RPMI8226 (cell line): ENCODE results near the gene PYGM.

Source experiments
- DNase-seq: peaks from one replicate; pipeline ENCODE4 v3.0.0-alpha.2; 2015

The PYGM gene

DNA sequence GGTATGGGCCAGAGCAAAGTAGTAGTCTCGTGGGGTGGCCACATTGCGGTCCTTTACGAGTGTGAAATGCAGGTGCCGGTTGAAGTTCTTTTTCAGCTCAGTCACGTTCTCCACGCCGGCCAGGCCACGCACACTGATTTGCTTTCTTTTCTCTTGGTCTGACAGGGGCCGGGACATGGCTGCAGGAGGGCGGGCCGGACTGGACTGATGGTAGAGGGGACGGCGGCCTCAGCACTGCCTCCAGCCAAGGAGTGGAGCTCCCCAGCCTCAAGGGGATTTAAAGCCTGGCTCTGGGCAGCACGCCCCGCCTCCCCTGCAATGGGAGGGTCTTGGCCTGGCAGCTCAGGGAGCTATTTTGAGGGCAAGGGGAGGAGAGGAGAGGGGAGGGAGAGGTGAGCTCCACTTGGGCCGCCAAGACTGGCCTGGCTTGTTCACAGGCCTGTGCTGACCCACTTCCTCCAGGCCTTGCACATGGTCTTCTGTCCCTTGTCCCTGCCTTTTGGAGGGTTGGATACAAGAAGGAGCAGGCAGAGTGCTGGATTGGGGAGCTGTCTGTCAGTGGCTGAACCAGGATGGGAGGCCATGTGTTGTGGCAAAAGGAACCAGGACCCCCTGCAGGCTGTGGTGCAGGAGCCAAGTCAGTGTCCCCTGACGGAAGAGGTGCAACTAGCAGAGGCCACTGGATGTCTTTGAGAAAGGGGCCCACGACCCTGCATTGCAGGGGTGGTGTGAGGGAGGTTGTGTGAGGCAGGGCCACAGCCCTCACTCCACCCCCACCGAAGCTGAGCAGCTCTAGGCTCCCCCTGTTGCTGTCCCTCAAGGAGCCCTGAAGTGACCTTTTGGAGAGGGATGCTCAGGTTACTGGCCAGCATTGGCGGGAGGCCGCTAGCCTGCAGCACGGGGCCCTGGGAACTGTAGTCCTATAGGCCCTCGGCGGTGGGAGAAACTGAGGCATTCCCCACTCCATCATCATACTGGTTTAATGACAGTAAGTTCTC lies at the start of gene PYGM:
PYGM (minus strand) TSS at position 253 of the 998 bp plus-strand sequence; CDS start at position 177, 76 bp downstream.
- no peak for DNase-seq

DNA sequence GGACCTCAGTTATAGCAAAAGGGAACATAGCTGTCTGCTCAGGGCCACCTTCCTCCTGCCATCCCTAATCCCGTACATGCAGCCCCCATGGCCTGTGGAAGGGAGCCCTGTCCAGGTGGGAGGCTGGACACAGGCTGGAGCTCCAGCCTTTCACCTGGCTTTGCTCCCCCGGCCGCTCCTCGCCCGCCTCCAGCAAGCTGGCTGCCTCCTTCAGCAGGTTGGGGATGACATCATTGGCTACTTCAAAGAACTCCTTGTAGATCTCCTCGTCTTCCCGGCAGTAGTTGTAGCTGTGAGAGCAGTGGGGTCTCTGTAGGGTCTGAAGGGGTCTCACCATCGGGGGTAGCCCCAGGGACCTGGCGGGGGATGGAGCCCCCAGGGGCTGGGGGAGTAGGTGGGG lies 45.7 kb upstream of the PYGM start:
- DNase-seq = no peak

DNA sequence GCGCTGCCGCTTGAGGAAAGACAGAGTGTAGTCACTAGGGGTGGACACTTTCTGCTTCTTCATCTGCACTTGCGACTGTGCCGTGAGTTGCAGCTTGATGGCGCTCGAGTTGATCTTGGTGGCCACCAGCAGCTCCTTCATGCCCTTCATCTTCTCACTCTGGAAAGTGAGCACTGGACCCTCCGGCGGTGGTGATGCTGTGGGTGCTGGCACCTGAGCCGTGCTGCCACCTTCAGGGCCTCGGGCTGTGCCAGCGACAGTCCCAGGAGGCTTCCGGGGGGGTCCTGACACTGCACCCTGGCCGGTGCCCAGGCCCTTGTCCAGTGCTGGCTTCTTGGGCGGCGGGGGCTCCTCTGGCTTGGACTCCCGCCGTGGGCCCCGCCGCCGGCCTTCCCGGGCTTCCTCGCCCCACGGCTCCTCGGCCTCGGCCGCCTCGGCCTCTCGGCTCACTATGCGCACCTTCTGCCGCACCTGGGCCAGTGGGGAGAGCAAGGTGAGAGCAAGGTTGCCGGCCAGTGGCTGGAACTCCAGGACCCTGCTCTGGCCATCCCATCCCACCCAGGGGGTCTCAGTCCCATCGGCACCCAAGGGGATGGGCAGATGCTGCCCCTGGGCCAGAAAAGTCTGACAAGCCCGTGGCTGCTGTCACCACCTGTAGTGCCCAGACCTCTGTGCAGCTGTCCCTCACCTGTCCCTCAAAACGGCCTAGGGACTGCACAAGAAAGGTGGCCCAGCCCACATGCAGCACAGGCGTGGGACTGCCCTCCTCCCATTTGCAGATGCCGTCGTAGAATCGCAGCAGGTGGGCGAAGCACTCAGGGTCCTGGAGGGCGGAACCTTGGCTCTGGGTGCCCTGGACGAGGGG lies 44.8 kb upstream of the PYGM start:
- no peak for DNase-seq

GRCh38 chr11:64803846-64804345 lies 44.1 kb upstream of the PYGM start:
- DNase-seq = no peak

GRCh38 chr11:64803158-64803845 lies 43.5 kb upstream of the PYGM start, which contains the start of gene MAP4K2:
MAP4K2 (minus strand) TSS chr11:64803214; CDS start chr11:64803149, 65 bp downstream.
- DNase-seq = peak; percentile 96

DNA sequence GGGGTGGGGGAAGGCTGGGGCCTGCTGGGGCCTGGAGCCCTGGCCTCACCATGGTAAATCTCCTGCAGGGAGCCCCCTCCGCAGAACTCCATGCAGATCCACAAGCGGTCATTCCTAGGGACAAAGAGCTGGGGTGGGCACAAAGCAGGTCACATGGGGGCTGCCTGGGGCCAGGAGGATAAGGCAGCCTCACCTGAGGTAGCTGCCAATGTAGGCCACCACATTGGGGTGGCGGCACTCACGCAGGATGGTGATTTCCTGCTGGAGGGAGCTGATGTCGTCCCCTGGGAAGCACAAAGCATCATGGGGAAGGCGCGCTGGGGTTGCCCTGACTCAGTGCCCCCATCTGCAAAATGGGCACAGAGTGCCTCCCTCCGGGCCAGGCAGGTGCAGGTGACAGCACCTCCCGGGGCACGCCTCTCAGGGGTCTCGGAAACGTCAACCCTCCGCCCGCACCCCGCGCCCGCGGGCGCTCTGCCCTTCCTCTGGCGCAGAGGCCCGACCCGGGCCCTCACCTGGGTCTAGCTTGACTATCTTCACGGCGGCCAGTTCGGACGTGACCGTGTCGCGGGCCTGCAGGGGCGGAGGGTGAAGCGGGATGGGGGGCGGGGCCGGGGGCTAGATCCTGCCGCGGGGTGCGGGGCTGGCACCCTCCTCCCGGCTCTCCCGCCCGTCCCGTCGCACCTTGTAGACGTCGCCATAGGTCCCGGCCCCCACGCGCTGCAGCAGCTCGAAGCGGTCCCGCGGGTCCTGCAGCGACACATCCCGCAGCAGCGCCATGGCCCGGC lies 42.8 kb upstream of the PYGM start:
- no peak for DNase-seq

DNA sequence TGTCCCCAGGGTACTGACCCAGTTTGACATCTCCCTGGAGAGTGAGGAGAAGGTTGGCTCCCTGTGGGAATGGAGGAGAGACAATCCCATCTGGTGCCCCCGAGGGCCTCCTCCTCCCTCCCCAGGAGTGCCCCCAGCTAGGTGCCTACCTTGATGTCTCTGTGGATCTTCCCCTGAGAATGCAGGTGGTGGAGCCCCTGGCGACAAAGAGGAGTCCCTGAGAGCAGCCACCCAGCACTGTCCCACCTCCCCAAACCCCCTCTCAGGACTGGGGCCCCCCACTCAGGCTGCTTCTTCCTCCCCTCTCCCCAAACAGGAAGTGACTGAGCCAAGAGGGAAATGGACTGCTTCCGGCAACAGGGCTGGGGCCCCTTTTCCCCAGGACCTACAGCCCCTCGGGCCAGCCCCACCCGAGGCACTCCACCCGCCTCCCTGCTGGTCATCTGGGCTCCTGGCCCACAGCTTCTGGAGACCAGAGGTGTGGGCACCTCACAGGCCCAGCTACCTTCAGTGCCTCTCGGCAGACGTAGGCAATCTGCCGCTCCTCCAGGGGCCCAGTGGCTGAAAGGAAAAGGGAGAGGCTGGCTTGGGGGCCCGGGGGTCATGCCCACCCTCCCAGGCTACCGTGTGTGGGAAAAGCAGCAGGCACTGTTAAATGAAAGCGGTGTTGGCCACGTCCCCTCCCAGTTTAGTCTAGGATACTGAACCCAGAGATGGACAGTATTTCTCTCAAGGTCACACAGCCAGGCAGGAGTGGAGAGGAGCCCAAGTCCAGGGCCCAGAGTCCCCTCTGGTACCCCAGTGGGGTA lies 42.0 kb upstream of the PYGM start:
- DNase-seq = no peak

DNA sequence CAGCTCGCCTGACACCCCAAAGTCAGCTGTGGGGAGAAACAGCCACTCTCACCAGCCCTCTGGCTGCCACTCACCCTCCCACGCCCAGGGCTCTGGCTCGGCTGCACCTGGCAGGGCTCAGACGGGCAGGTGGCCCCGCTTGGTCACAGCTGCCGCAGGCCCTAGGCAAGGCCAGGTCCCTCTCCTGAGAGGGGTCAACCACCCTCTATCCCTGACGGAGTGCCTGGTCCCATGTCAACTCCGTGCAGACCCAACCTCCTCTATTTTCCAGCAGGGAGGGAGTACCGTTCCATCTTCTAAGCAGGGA lies 41.3 kb upstream of the PYGM start:
- no peak for DNase-seq

GRCh38 chr11:64800303-64801157 lies 40.8 kb upstream of the PYGM start:
- no peak for DNase-seq

DNA sequence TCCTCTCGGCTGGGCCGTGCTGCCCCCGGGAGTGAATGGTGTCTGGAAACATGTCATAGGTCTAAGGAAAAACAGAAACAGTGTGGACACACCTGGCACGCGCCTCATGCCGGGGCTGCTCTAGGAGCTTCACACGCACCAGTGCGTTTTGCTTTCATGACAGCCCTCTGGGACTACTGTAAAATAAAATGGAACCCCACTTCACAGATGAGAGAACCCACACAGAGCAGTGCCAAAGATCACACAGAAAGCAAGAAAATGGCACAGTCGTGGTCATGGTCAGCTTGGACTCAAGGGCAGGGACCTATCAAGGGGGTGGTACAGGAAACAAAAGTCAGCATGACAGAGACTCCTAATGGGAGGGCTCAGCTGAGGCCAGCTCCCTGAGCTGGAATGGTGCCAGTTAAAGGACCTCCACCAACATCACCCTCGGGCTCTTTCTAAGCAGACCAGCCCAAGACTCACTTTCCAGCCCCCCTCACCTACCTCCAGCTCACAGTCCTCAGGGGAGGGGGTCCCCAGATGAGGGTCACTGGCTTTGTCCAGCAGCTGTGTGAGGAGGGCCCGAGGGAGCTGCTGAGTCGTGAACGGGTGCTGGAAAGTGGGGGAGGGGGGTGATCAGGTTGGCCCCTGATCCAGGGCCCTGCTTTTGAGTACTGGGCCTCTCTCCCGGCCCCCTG lies 40.0 kb upstream of the PYGM start:
- no peak for DNase-seq

DNA sequence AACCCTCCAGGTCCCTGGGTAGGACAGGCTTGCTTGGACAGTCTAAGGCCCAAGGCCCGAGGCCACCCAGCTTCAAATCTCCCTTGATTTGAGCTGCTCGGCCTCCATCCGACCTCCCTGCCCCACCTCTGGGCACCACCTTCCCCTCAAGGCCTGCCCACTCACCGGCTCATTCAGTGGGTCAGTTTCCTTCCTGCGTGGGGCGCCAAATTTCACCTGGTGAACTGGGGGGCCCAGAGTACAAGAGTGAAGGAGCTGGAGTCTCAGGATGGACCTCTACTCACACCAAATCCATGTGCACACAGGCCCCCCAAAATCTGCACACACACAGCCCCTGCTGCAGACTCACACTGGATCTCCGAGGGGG lies 39.5 kb upstream of the PYGM start:
- DNase-seq = no peak

- DNase-seq = no peak
Observed at GRCh38 chr11:64796757-64797541, 37.2 kb upstream of the PYGM start.

DNA sequence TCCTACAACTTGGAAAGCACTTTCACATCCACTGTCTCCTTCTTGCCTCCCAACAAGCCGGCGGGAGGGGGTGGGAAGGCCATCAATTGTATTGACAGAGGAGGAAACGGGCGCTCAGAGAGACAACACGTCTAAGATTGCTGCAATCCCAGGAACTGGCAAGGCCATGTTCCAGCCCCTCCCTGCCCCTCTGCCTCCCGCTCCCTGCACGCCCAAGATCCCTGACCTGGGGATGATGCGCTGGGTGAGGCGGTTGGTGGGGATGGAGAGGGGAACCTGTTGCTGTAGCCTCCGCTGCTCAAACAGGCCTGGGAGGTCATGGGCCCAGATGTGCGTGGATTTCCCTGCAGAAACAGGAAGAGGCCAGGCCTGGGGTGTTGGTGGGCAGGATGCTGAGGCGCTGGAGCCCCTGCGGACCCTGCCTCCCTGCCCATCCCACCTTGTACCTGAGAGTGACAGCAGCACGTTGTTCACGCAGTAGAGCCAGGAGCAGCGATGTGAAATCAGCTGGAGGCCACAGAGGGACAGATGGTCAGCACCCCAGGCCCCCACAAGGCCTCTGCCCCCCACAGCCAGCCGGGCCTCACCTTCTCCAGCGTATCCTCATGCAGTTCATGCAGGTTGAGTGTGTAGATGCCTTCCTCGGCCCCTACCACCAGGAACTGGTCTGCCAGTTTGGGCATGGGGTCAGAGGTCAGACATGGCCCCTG lies 36.4 kb upstream of the PYGM start:
- DNase-seq = no peak

DNA sequence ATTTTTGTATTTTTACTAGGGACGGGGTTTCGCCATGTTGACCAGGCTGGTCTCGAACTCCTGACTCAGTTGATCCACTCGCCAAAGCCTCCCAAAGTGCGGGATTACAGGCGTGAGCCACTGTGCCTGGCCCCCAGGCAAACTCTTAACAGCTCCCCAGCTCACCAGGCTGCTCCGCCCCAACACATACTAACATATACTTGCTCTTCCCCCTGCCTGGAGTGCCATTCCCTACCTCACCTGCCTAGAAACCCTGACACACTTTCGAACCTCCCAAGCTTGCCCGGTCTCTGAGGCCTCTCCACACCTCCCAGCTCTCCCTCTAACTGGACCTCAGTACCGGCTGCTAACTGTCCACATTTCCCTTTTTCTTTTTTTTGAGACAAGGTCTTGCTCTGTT lies 34.8 kb upstream of the PYGM start:
- no peak for DNase-seq

- no peak for DNase-seq
Observed at GRCh38 chr11:64793271-64794160, 33.7 kb upstream of the PYGM start.

- DNase-seq = no peak
Observed at GRCh38 chr11:64792482-64792881, 32.7 kb upstream of the PYGM start.

- no peak for DNase-seq
Observed at GRCh38 chr11:64791781-64792291, 32.1 kb upstream of the PYGM start.
